Activated CD4-positive, CD25-positive, alpha-beta regulatory T cell treated with anti-CD3 and anti-CD28 coated beads, Interleukin-2, amount 50 U/mL, for 24 hours (primary cell): ENCODE data around the gene UBE2G2.

Experiments
- ATAC-seq, 2 donors: fragments of 150-1000 bp; cut with Tn5 transposase; one replicate each; pipeline ENCODE4 v1.10.0; 2021; ENCODE audit warnings: mild to moderate bottlenecking in 1 of 2, moderate library complexity in 1 of 2

The UBE2G2 gene

GRCh38 chr21:44742418-44743153, 59.0 kb downstream of the UBE2G2 start:
- no peak for ATAC-seq

- no peak for ATAC-seq
Measured at GRCh38 chr21:44741921-44742320, 59.7 kb downstream of the UBE2G2 start.

GRCh38 chr21:44740742-44741141, 60.9 kb downstream of the UBE2G2 start:
- ATAC-seq = no peak

DNA sequence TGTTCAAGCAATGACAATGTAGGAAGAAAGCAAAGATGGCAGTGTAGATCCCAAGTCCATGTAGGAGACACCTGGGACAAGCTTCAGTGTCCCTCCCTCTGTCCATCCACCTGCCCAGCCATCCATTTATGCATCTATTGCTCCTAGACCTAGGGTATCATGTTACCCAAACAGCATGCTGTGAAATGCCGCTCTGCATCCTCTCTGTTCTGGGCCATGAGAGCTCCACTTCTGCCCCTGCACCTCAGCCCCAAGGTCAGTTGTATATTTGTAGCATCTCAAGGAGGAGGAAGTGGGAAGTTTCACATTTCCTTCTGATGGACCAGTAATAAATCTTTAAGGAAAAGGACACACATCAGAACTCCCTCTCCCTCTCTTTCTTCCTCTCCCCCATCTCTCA, 62.3 kb downstream of the UBE2G2 start:
- no peak for ATAC-seq

DNA sequence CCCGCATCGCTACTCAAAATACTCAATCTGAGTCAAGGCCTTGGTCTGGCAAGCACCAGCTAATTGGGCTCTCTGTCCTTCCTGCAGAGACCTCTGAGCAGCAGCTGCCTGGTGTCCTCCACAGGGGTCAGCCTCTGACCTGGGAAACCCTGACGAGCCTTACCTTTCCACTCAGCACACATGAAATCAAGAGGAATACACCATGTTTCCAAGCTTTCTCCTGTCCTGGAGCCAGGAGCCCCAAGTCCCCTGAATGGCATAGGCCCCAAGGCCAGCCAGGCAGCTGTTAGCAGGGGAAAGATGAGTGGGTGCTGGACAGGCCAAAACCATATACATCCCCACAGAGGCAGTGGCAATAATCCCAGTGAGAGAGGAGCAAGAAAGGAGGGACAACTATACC, 63.0 kb downstream of the UBE2G2 start:
- ATAC-seq = no peak

DNA sequence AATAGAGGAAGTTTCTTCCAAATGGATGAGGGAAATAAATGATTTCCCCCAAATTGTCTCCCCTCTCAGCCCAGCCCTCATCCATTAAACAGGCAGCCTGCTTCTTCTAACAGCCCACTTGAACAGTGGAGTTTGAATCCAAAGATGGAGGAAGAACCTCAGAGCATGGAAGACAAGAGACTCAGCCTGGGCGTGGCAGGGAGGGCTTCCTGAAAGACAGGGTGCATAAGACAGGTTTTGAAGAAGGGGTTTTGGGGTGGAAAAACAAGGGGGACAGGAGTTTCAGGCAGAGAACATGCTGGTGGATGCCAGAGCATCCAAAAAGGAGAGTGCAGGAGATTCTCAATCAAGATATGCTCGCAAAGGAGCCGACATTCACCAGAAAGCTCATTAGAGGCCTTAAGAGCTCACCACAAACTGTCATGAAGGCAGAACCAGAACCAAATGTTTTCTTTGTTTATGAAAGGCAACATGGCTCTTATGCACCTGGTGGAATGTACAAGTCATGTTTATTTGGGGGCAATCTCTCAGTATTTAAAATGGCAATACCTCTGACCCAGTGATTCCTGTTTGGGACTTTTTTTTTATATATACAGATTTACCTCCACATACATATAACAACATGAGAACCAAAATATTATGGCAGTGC, 63.8 kb downstream of the UBE2G2 start:
- no peak for ATAC-seq

GRCh38 chr21:44736291-44737004, 65.2 kb downstream of the UBE2G2 start:
- ATAC-seq = no peak

DNA sequence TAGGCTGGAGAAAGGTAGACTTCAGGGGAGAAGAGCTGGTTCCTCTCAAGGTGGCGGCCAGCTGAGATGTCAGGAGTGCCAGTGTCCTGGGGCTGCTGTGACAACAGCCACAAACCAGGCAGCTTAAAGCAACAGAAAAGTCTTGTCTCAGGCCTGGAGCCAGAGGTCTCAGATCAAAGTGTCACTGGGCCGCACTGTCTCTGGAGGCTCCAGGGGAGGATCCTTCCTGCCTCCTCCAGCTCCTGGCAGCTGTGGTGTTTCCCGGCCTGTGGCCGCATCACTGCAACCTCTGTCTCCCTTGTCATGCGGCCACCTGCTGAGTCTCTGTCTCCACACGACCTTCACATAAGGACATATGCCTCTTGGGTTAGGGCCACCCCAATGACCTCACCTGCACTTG, 65.8 kb downstream of the UBE2G2 start:
- no peak for ATAC-seq

- ATAC-seq = no peak
Measured at GRCh38 chr21:44734841-44735240, 66.8 kb downstream of the UBE2G2 start.

- no peak for ATAC-seq
Measured at GRCh38 chr21:44734026-44734745, 67.4 kb downstream of the UBE2G2 start.

GRCh38 chr21:44732956-44733355, 68.7 kb downstream of the UBE2G2 start:
- no peak for ATAC-seq

GRCh38 chr21:44732263-44732662, 69.4 kb downstream of the UBE2G2 start:
- no peak for ATAC-seq

- ATAC-seq = no peak
Measured at GRCh38 chr21:44730951-44731579, 70.6 kb downstream of the UBE2G2 start.

- ATAC-seq = no peak
Measured at GRCh38 chr21:44730028-44730395, 71.6 kb downstream of the UBE2G2 start.

- ATAC-seq = no peak
Measured at GRCh38 chr21:44729336-44730027, 72.1 kb downstream of the UBE2G2 start.

GRCh38 chr21:44728716-44729115, 72.9 kb downstream of the UBE2G2 start:
- ATAC-seq = no peak

- no peak for ATAC-seq
Measured at GRCh38 chr21:44727757-44728156, 73.9 kb downstream of the UBE2G2 start.

GRCh38 chr21:44727321-44727720, 74.3 kb downstream of the UBE2G2 start:
- ATAC-seq = no peak

DNA sequence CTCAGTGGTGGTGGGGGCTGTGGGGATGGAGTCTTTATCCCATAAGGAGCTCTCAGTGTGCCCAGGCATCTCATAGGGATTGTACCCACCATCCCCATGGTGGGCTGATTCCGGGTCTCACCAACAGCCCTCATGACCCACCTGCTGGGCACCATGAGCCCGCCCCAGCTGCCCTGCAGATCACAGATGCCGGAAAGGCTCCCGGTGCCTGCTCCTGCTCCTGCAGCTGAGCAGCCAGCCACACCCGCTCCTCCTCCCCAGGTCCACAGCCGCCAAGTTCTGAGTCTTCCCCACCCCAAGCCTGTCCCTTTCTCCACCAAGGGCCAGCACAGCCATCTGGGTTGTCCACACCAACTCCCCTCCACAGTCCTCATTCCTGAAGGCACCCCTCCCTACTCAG, 74.8 kb downstream of the UBE2G2 start:
- no peak for ATAC-seq

DNA sequence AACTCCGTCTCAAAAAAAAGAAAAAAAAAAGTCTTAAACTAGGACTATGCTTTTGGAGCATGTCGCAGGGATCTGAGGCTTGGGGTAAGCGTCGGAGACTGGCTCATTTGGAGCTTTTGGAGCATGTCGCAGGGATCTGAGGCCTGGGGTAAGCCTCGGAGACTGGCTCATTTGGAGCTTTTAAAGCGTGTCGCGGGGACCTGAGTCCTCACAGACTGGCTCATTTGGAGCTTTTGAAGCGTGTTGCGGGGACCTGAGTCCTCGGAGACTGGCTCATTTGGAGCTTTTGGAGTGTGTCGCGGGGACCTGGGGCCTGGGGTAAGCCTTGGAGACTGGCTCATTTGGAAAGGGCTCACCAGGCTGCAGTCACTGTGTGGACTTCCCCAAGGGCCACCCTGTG, 76.7 kb downstream of the UBE2G2 start:
- no peak for ATAC-seq

- no peak for ATAC-seq
Measured at GRCh38 chr21:44724196-44724595, 77.4 kb downstream of the UBE2G2 start.
